Endothelial cell (in vitro differentiated cells): Measurements from ENCODE around the gene C11orf58. TPM values are rescaled to one million over a fixed set of nuclear protein-coding genes. Genes with fewer than 3 reads are reported as not detected.

ENCODE experiments used
- DNase-seq: peaks from one replicate; pipeline ENCODE4 v3.0.0; 2021; ENCODE audit warnings: low spot score
- H3K27ac Mint-ChIP-seq: one replicate; pipeline ENCODE4 v1.8.0; 2021; ENCODE audit warnings: mixed read lengths, inconsistent platforms; ENCODE audit not compliant: unreplicated experiment
- H3K27me3 Mint-ChIP-seq: one replicate; pipeline ENCODE4 v1.8.0; 2021; ENCODE audit warnings: mild to moderate bottlenecking, moderate library complexity, mixed read lengths, inconsistent platforms; ENCODE audit not compliant: unreplicated experiment
- H3K36me3 Mint-ChIP-seq: one replicate; pipeline ENCODE4 v1.8.0; 2021; ENCODE audit warnings: mild to moderate bottlenecking, low read depth, mixed read lengths, inconsistent platforms; ENCODE audit not compliant: unreplicated experiment
- H3K4me1 Mint-ChIP-seq: one replicate; pipeline ENCODE4 v1.8.0; 2021; ENCODE audit warnings: mild to moderate bottlenecking, mixed read lengths, inconsistent platforms; ENCODE audit not compliant: unreplicated experiment
- H3K4me3 Mint-ChIP-seq: one replicate; pipeline ENCODE4 v1.8.0; 2021; ENCODE audit warnings: mild to moderate bottlenecking, mixed read lengths, inconsistent platforms; ENCODE audit not compliant: unreplicated experiment
- H3K9me3 Mint-ChIP-seq: one replicate; pipeline ENCODE4 v1.8.0; 2021; ENCODE audit warnings: mixed read lengths, inconsistent platforms; ENCODE audit not compliant: unreplicated experiment
- CTCF ChIP-seq: fragments of 200-600 bp; sonication (generic); IDR thresholded peaks from one replicate; pipeline ENCODE4 v1.5.0; 2021; ENCODE audit warnings: antibody characterized with exemption; ENCODE audit not compliant: unreplicated experiment
- total RNA-seq: library from RNA; stranded (reverse); fragmentation: NEBNext Ultra II Directional; extraction: Animal tissue kit (Norgen Biotek cat#: 25700); gene quantifications from one replicate; pipeline ENCODE4 v1.2.1, GENCODE V29; 2021; ENCODE audit not compliant: unreplicated experiment

Gene C11orf58
- total RNA-seq, 1 donor from 2014 or later, result 125 TPM

GRCh38 chr11:16749666-16750065, 11.2 kb downstream of the C11orf58 start:
- peaks cover 1% of the 10 kb centered on the region for H3K27me3 Mint-ChIP-seq
- no peak overlapping the region for H3K27ac Mint-ChIP-seq
- TF ChIP-seq CTCF, result no peak
- no peak for DNase-seq
- peaks cover 29% of the 10 kb centered on the region for H3K36me3 Mint-ChIP-seq
- no peaks in the 10 kb centered on the region for H3K4me1 Mint-ChIP-seq
- H3K9me3 Mint-ChIP-seq, result no peaks in the 10 kb centered on the region
- H3K4me3 Mint-ChIP-seq, result no peak overlapping the region

- H3K27me3 Mint-ChIP-seq, result peaks cover 1% of the 10 kb centered on the region
- H3K36me3 Mint-ChIP-seq, result peaks cover 31% of the 10 kb centered on the region
- no peak for TF ChIP-seq CTCF
- H3K4me1 Mint-ChIP-seq, result no peaks in the 10 kb centered on the region
- H3K9me3 Mint-ChIP-seq, result no peaks in the 10 kb centered on the region
- DNase-seq, result no peak
- H3K4me3 Mint-ChIP-seq, result no peak overlapping the region
- H3K27ac Mint-ChIP-seq, result peak overlapping the region; percentile 37
These were observed 12.0 kb downstream of the C11orf58 start for GRCh38 chr11:16750417-16750816.

GRCh38 chr11:16758382-16759024, 20.1 kb downstream of the C11orf58 start:
- no peak for TF ChIP-seq CTCF
- Mint-ChIP-seq H3K36me3 (peaks cover 11% of the 10 kb centered on the region), H3K9me3 (no peaks in the 10 kb centered on the region), H3K4me3 (no peak overlapping the region), H3K27ac (no peak overlapping the region), H3K4me1 (no peaks in the 10 kb centered on the region), H3K27me3 (peaks cover 3% of the 10 kb centered on the region)
- no peak for DNase-seq

- no peak for TF ChIP-seq CTCF
- no peaks in the 10 kb centered on the region for H3K4me1 Mint-ChIP-seq
- H3K27ac Mint-ChIP-seq, result no peak overlapping the region
- H3K36me3 Mint-ChIP-seq, result peaks cover 4% of the 10 kb centered on the region
- no peaks in the 10 kb centered on the region for H3K9me3 Mint-ChIP-seq
- DNase-seq, result no peak
- H3K4me3 Mint-ChIP-seq, result no peak overlapping the region
- peaks cover 3% of the 10 kb centered on the region for H3K27me3 Mint-ChIP-seq
These were observed 21.5 kb downstream of the C11orf58 start for GRCh38 chr11:16759857-16760508.

GRCh38 chr11:16763746-16764145, 25.3 kb downstream of the C11orf58 start:
- no peak for TF ChIP-seq CTCF
- no peaks in the 10 kb centered on the region for H3K9me3 Mint-ChIP-seq

More at GRCh38 chr11:16763746-16764145, 25.3 kb downstream of the C11orf58 start:
- no peak overlapping the region for H3K27ac Mint-ChIP-seq
- H3K4me1 Mint-ChIP-seq, result no peaks in the 10 kb centered on the region
- H3K27me3 Mint-ChIP-seq, result peaks cover 3% of the 10 kb centered on the region
- H3K36me3 Mint-ChIP-seq, result no peaks in the 10 kb centered on the region
- DNase-seq, result no peak
- H3K4me3 Mint-ChIP-seq, result no peak overlapping the region
